ENCODE results near the gene CYTH3.

CYTH3 gene

DNA sequence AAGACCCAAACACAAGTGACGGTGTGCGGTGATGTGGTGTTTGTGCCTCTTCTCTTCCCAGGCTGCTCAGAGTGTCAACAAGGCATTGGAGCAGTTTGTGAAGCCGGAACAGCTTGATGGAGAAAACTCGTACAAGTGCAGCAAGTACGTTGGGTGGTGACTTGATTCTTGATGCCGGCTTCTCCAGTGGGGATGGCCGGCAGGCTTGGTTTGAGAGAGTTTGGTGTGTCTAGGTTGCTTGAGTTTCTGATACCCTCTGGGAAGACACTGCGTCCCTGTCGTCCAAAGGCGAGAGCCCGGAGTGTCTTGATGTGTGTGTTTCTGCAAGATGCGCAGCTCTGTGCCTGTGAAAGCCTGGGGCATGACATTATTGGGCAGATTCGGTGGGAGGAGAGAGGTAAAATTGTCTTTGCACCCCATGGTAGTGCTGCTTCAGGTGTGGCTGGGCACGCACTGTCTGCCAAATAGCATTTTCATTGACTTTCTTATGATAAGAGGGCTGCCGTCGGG, 129.5 kb downstream of the CYTH3 start:
- no peak for DNase-seq

DNA sequence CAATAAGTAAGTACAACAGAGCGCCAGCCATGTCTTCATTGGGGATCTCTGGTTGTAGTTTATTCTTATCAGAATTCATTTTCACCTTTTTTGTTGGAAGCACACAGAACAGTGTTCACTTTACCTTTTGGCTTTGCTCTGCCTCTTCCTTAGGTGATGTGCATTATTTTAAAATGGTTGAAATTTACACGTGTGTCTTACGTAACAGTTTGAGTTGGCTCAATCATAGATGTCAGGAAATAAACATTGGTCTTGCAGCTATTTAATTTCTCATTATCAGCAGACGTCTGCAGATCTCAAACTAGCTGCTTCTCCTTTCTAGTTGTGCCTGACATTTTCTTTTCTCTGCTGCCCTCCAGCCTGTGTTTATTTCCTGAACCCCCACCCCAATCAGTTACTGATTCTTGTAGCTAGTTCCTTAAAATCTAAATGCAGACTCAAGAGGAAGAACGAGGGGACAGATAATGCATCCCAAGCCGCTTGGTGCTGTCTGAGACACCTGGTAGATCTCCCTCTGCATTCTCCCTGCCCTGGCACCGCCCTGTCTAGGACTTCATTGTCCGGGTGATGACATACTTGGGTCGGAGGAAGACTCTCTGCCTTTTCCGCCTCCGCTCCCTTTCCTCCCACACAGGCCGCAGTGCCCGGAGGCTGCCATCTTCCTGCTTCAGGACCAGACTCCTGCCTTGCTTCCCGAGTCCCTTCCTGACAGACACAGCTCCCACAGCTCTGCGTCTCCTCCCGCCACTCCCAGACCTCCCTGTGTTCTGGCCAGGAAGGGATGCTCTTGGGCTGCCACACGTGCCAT, 133.0 kb downstream of the CYTH3 start:
- no peak for DNase-seq

DNA sequence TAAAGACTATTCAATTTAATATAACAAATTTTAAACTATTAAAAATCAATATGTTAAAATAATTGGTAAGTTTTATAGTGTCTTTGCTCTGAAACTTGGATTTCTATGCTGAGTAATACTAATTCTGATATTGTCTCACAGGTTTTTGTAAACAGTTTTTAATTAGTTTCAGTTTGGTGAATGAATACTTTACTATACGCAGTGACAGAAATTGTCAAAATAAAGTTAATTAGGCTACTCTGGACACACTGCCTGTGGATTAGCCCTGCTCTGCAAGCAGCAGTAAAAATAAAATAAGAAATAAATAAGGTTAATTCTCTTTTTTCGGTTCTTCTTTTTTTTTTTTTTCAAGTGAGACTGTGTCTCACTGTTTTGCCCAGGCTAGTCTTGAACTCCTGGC, 135.9 kb downstream of the CYTH3 start:
- DNase-seq = no peak

DNA sequence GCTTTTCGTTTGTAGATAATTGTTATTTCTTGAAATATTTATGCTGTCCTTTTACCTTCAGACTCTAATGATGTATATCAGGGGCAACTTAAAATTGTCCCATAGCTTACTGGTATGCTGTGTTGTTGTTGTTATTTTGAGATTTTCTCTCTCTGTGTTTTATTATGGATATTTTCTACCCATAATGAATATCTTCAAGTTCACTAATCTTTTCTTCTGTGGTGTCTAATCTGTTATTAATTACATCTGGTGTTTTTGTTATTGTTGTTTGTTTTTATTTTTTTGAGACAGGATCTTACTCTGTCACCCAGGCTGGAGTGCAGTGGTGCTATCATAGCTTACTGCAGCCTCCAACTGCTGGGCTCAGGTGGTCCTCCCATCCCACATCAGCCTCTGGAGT, 139.2 kb downstream of the CYTH3 start:
- no peak for DNase-seq

DNA sequence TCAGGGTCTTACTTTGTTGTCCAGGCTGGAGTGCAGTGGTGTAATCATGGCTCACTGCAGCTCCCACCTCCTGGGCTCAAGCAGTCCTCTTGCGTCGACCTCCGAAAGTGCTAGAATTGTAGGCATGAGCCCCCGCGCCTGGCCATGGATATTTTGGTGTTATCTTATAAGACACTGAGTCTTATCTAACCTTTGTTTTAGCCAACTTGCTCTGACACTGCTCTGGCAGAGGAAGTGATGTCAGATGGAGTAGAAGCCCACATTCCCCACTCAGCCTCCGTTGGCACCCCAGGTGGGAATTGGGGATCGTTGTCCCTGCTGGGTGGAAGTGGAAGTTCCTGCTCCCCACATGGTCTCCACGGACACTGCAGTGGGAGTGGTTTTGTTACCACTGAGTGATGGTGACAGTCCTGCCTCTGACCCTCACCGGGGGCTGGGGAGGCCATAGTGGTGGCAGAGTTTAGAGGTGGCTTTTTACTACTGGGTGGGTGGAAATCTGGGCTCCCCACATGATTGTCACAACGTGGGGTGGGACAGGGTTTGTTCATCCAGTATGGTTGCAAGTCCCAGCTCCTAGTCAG, 142.3 kb downstream of the CYTH3 start:
- DNase-seq = no peak

DNA sequence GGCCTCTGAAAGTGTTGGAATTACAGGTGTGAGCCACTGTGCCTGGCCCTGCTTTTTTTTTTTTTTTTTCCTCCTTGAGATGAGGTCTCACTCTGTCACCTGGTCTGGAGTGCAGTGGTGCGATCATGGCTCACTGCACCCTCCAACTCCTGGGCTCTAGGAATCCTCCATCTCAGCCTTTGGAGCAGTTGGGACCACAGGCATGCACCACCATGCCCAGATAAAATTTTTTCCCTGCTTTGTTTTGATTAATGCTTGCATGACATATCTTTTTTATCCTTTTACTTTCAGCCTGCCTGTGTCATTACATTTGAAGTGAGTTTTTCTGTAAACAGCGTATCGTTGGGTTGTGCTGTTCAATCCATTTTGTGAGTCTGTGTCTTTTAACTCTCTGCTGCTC, 144.2 kb downstream of the CYTH3 start:
- no peak for DNase-seq

DNA sequence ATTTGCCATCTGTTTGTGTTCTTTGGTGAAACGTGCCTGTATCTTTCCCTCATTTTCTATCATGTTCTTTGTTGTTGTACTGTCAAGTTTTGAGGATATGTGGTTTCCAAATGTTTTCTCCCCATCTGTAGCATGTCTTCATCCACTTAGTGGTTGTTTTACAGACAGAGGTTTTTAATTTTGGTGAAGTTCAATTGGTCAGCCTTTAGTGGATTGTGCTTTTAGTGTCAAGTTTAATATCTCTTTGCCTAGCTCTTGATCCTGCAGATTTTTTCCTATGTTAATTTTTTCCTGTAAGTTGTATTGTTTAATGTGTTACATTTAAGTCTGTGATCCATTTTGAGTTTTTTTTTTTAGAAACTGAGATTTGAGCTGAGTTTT, 145.3 kb downstream of the CYTH3 start:
- DNase-seq = no peak

DNA sequence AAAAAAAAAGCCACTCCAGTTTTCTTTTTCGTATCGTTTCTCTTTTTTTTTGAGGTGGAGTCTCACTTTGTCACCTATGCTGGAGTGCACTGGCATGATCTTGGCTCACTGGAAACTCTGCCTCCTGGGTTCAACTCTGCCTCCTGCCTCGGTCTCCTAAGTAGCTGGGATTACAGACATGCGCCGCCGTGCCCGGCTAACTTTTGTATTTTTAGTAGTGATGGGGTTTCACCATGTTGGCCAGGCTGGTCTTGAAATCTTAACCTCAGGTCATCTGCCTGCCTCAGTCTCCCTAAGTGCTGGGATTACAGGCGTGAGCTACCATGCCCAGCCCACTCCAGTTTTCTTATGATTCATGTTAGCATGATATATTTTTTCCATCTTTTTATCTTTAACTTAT, 148.6 kb downstream of the CYTH3 start:
- DNase-seq = no peak

DNA sequence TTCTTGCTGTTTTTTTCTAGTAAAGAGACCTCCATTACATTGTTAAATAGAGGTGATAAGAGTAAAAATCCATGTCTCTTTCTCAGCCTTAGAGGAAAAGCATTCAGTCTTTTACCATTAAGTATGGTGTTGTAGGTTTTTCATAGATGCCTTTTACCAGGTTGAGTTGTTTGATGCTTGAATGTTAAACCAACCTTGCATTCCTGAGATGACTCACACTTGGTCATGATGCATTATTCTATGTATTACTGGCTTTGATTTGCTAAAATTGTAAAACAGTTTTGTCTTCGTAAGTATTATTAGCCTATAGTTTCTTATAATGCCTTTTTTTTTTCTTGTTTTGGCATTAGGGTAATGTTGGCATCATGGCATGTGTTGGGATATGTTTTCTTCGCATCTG, 151.3 kb downstream of the CYTH3 start:
- no peak for DNase-seq

DNA sequence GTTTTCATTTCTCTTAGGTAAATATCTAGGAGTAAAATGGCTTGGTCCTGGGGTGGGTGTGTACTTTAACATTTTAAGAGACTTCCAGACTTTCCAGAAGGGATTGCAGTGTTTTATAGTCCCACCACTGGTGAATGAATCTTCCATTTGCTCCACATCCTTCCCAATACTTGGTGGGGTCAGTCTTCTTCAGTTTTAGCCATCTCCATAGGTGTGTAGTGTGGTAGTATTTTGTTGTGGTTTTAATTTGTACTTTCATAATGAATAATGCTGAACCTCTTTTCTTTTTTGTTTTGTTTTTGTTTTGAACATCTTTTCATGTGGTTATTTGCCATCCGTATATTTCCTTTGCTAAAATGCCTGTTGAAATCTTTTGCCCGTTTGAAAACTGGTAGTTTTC, 154.9 kb downstream of the CYTH3 start:
- DNase-seq = no peak

DNA sequence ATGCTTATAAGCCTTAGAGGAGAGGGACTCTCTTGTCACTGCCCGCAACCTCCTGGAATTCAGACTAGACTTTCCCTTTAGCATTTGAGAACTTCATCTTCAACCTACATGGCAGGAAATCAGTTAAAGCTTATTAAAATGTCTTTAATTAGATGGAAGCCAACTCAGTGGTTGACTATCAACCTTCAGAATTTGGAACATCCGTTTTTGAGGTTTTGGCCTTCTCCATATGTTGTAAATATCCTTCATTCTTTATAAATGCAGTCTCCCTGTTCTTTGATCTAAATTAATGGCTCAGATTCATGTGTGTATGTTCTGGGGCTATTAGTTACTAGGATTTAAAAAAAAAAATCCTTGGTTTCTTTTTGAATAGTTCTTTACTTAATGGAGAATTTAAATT, 156.2 kb downstream of the CYTH3 start:
- no peak for DNase-seq

Data from activated gamma-delta T cell treated with Interleukin-2 at 50 U/mL for 16 hours (primary cell).